Body of pancreas (tissue), 4 donors: ENCODE data around the gene C6orf136. TPM values are rescaled to one million over a fixed set of nuclear protein-coding genes. Genes with fewer than 3 reads are reported as not detected.

Experiments used
- ATAC-seq: fragments of 150-250 bp; one replicate; pipeline ENCODE4 v1.9.1; 2016
- DNase-seq, 4 donors: peaks; one replicate each; pipeline ENCODE4 v3.0.0-alpha.2; 2019
- H3K27ac ChIP-seq, 4 donors: fragments of 200-600 bp; sonication (generic); 1 replicate in 3 of 4; 2 replicates in 1 of 4; pipeline versions ENCODE4 v1.5.1 to v1.6.1; 2016 to 2019; ENCODE audit warnings: mild to moderate bottlenecking in 1 of 4, mixed read lengths in 1 of 4, moderate library complexity in 1 of 4
- H3K27me3 ChIP-seq, 2 donors: fragments of 200-600 bp; sonication (generic); one replicate each; pipeline ENCODE4 v1.6.0; 2016; ENCODE audit warnings: mild to moderate bottlenecking in 1 of 2
- H3K36me3 ChIP-seq, 2 donors: fragments of 200-600 bp; sonication (generic); replicated peaks in 1 of 2; 2 replicates each; pipeline ENCODE4 v1.5.1; 2016; ENCODE audit warnings: low read depth in 2 of 2; ENCODE audit not compliant: insufficient read depth in 1 of 2
- H3K4me1 ChIP-seq: fragments of 200-600 bp; sonication (generic); one replicate; pipeline ENCODE4 v1.6.0; 2016
- H3K4me3 ChIP-seq, 2 donors: fragments of 200-600 bp; sonication (generic); 1 replicate in 1 of 2; 2 replicates in 1 of 2; pipeline ENCODE4 v1.5.1; 2016 to 2019
- H3K9me3 ChIP-seq, 3 donors: fragments of 200-600 bp; sonication (generic); 1 replicate in 2 of 3; 2 replicates in 1 of 3; pipeline ENCODE4 v1.5.1; 2016
- CTCF ChIP-seq, 7 experiments: fragments of 450-650 bp in 4 of 7; fragments of 200-600 bp in 3 of 7; sonication (generic) in 3 of 7; IDR thresholded peaks; one replicate each; pipeline ENCODE4 v1.5.1; 2016 to 2019; ENCODE audit warnings: antibody characterized with exemption in 7 of 7
- WGBS, 2 donors: methylation state at CpG; one replicate each; pipeline ENCODE4 v1.1.5; 2017; 5-methylcytosine and 5-hydroxymethylcytosine counted together
- intact Hi-C: fragments of 100-400 bp; cut with DNase I; formaldehyde crosslinking; loops from one replicate; pipeline ENCODE4 v1.15.1; 2023
- total RNA-seq, 2 donors: library from RNA; depleted of rRNA; stranded (reverse); fragments of >200 nt; gene quantifications; one replicate each; pipeline ENCODE4 v1.1.0, GENCODE V29; 2016

The C6orf136 gene
- total RNA-seq, 2 donors from 2014 or later = 7.3 to 28.3 TPM

GRCh38 chr6:30700340-30700739 lies 53.4 kb downstream of the C6orf136 start:
- 61 to 83% methylated on average over 4 of the region's 4 CpGs for WGBS, 2 donors

More at GRCh38 chr6:30700340-30700739, 53.4 kb downstream of the C6orf136 start:
- Histone ChIP-seq H3K9me3 (no peaks in the 10 kb centered on the region), H3K4me1 (peaks cover 11% of the 10 kb centered on the region), H3K27ac (no peak overlapping the region), H3K36me3 (no peaks in the 10 kb centered on the region), H3K4me3 (no peak overlapping the region), H3K27me3 (no peaks in the 10 kb centered on the region)
- ATAC-seq (no peak), DNase-seq (peak in 1 of 4 donors; percentile 38)
- intact Hi-C loops = no loop called here
- no peak for TF ChIP-seq CTCF (IDR thresholded peaks at IDR 0.05)

Other genes starting within 250 kb of the C6orf136 start
- gene HLA-E, start 157.6 kb upstream of the C6orf136 start, total RNA-seq = 100 to 1,000 TPM; 133 to 216 TPM
- gene GNL1, start 90.6 kb upstream of the C6orf136 start, total RNA-seq = 10 to 100 TPM; 18.7 to 24.7 TPM
- 10 to 100 TPM in 1 of 2 donors, 1 to 10 TPM in 1; 6.9 to 10.4 TPM for gene PRR3, start 89.8 kb upstream of the C6orf136 start, total RNA-seq
- 10 to 100 TPM; 27.0 to 37.6 TPM for gene ABCF1, start 75.7 kb upstream of the C6orf136 start, total RNA-seq
- gene PPP1R10, start 29.9 kb upstream of the C6orf136 start, total RNA-seq = 10 to 100 TPM; 36.1 to 48.1 TPM
- gene MRPS18B, start 29.3 kb upstream of the C6orf136 start, total RNA-seq = 10 to 100 TPM; 26.4 to 35.5 TPM
- gene ATAT1, start 20.3 kb upstream of the C6orf136 start, total RNA-seq = 1 to 10 TPM; 2.0 to 5.4 TPM
- 10 to 100 TPM; 12.2 to 24.4 TPM for gene DHX16, start 25.9 kb downstream of the C6orf136 start, total RNA-seq
- 10 to 100 TPM; 14.5 to 20.0 TPM for gene PPP1R18, start 39.5 kb downstream of the C6orf136 start, total RNA-seq
- 1 to 10 TPM; 2.6 to 5.2 TPM for gene NRM, start 43.9 kb downstream of the C6orf136 start, total RNA-seq
- gene MDC1, start 70.1 kb downstream of the C6orf136 start, total RNA-seq = 10 to 100 TPM; 11.4 to 18.1 TPM
- 10 to 100 TPM; 80.9 to 84.4 TPM for gene TUBB, start 73.2 kb downstream of the C6orf136 start, total RNA-seq
- gene FLOT1, start 95.6 kb downstream of the C6orf136 start, total RNA-seq = 10 to 100 TPM; 70.0 to 82.4 TPM
- gene IER3, start 97.4 kb downstream of the C6orf136 start, total RNA-seq = 10 to 100 TPM; 46.4 to 60.3 TPM
- 10 to 100 TPM; 90.3 to 97.3 TPM for gene DDR1, start 237.4 kb downstream of the C6orf136 start, total RNA-seq